HepG2 (cell line): Measurements from ENCODE around the gene ASTN2. TPM values are rescaled to one million over a fixed set of nuclear protein-coding genes. Genes with fewer than 3 reads are reported as not detected.

Experiments used
- ATAC-seq: fragments of 200-7000 bp; cut with Tn5 transposase; 3 replicates; pipeline ENCODE4 v1.9.1; 2020; ENCODE audit warnings: mild to moderate bottlenecking, moderate library complexity
- BruUV-seq: library from RNA; stranded (reverse); fragments of 400-500 nt; replicated peaks from 2 replicates; lab custom pipeline; 2021; lab: Mats Ljungman, UMichigan
- CTCF ChIA-PET: fragments of 300-600 bp; formaldehyde crosslinking; extraction: SDS; loops from one replicate; lab custom pipeline; 2021; ENCODE audit warnings: low total read pairs, inconsistent platforms, low intra/inter-chr PET ratio; lab: Yijun Ruan, JAX
- POLR2A ChIA-PET: fragments of 350-600 bp; sonication (Branson Sonifier 250); formaldehyde crosslinking; loops from one replicate; lab custom pipeline; 2020; ENCODE audit warnings: antibody characterized with exemption, inconsistent platforms; lab: Yijun Ruan, JAX
- DNase-seq: peaks from one replicate; pipeline ENCODE4 v3.0.0-alpha.2; 2015; ENCODE audit warnings: low spot score
- FAIRE-seq: peaks from 3 replicates; lab custom pipeline; 2011; peaks lifted over from hg19 to GRCh38; lab: Jason Lieb, UNC
- H2AFZ ChIP-seq: one replicate; pipeline ENCODE4 v1.6.1; 2011; ENCODE audit warnings: low read length, inconsistent platforms
- H3K27ac ChIP-seq: fragments of 300-600 bp; 3 replicates; pipeline ENCODE4 v1.8.0; 2011; ENCODE audit warnings: mixed run types, mild to moderate bottlenecking, mixed read lengths, low read length, inconsistent platforms; ENCODE audit not compliant: insufficient read depth; ENCODE audit errors: extremely low read length
- H3K27me3 ChIP-seq, 2 experiments: fragments of 200-600 bp in 1 of 2; 2 replicates in 1 of 2; 3 replicates in 1 of 2; pipeline versions ENCODE4 v1.6.0 to v1.8.0; 2011; ENCODE audit warnings: low read length in 2 of 2, mild to moderate bottlenecking in 2 of 2, moderate library complexity in 2 of 2, inconsistent platforms in 1 of 2; ENCODE audit not compliant: insufficient read depth in 2 of 2, control insufficient read depth in 1 of 2
- H3K36me3 ChIP-seq, 2 experiments: fragments of 200-600 bp in 1 of 2; replicated peaks in 1 of 2; 2 replicates in 1 of 2; 3 replicates in 1 of 2; pipeline versions ENCODE4 v1.5.1 to v1.8.0; 2011; ENCODE audit warnings: low read length in 2 of 2, inconsistent platforms in 1 of 2; ENCODE audit not compliant: insufficient read depth in 2 of 2, control insufficient read depth in 1 of 2
- H3K4me1 ChIP-seq: 2 replicates; pipeline ENCODE4 v1.5.1; 2012; ENCODE audit warnings: low read length, inconsistent platforms; ENCODE audit not compliant: insufficient read depth
- H3K4me2 ChIP-seq: 2 replicates; pipeline ENCODE4 v1.6.0; 2011; ENCODE audit warnings: low read depth, low read length, inconsistent platforms
- H3K4me3 ChIP-seq, 3 experiments: fragments of 200-600 bp in 1 of 3; sonication (generic), shearing (Covaris generic) in 1 of 3; replicated peaks in 1 of 3; 2 replicates each; pipeline ENCODE4 v1.5.1; 2011 to 2016; ENCODE audit warnings: low read length in 3 of 3, inconsistent platforms in 2 of 3, low read depth in 2 of 3, mild to moderate bottlenecking in 2 of 3, control low read depth in 1 of 3, mixed read lengths in 1 of 3; ENCODE audit not compliant: insufficient read depth in 1 of 3
- H3K79me2 ChIP-seq: one replicate; pipeline ENCODE4 v1.6.1; 2011; ENCODE audit warnings: low read length, inconsistent platforms; ENCODE audit not compliant: insufficient read depth
- H3K9ac ChIP-seq: 2 replicates; pipeline ENCODE4 v1.6.0; 2011; ENCODE audit warnings: mild to moderate bottlenecking, low read depth, low read length, inconsistent platforms; ENCODE audit not compliant: insufficient read depth
- H3K9me3 ChIP-seq: 2 replicates; pipeline ENCODE4 v1.5.1; 2012; ENCODE audit warnings: mild to moderate bottlenecking, low read length
- H4K20me1 ChIP-seq: 2 replicates; pipeline ENCODE4 v1.6.0; 2011; ENCODE audit warnings: inconsistent platforms, mild to moderate bottlenecking, low read length, moderate library complexity; ENCODE audit not compliant: insufficient read depth
- BCL3 ChIP-seq: sonication (generic); formaldehyde crosslinking; IDR thresholded peaks from 2 replicates; pipeline ENCODE4 v1.5.1; 2020; ENCODE audit warnings: mild to moderate bottlenecking, missing genetic modification reagents, moderate library complexity
- BORCS8-MEF2B ChIP-seq: sonication (generic); formaldehyde crosslinking; IDR thresholded peaks from 2 replicates; pipeline ENCODE4 v1.8.0; 2022; ENCODE audit warnings: mild to moderate bottlenecking, missing genetic modification reagents
- E2F1 ChIP-seq: sonication (generic); formaldehyde crosslinking; IDR thresholded peaks from 2 replicates; pipeline ENCODE4 v1.5.0; 2020; ENCODE audit warnings: missing genetic modification reagents
- E2F5 ChIP-seq: sonication (generic); formaldehyde crosslinking; conservative IDR thresholded peaks from 2 replicates; pipeline ENCODE4 v1.4.0; 2020; ENCODE audit warnings: missing genetic modification reagents
- GATA4 ChIP-seq: sonication (generic); IDR thresholded peaks from 2 replicates; pipeline ENCODE4 v1.6.1; 2016; ENCODE audit warnings: antibody characterized with exemption, low read depth, borderline replicate concordance
- MAFG ChIP-seq: sonication (generic); formaldehyde crosslinking; IDR thresholded peaks from 2 replicates; pipeline ENCODE4 v1.5.1; 2020; ENCODE audit warnings: mild to moderate bottlenecking, missing genetic modification reagents
- NFRKB ChIP-seq: fragments of 450-650 bp; IDR thresholded peaks from 2 replicates; pipeline ENCODE4 v1.6.1; 2017
- ZBTB8A ChIP-seq: sonication (generic); formaldehyde crosslinking; IDR thresholded peaks from 2 replicates; pipeline ENCODE4 v1.4.0; 2020; ENCODE audit warnings: mild to moderate bottlenecking, low read depth, missing genetic modification reagents, borderline replicate concordance
- ZMYM3 ChIP-seq: sonication (generic); formaldehyde crosslinking; IDR thresholded peaks from 2 replicates; pipeline ENCODE4 v1.5.1; 2020; ENCODE audit warnings: mild to moderate bottlenecking, missing genetic modification reagents
- ZNF275 ChIP-seq: sonication (generic); formaldehyde crosslinking; IDR thresholded peaks from 2 replicates; pipeline ENCODE4 v1.8.0; 2022; ENCODE audit warnings: missing genetic modification reagents, mild to moderate bottlenecking, inconsistent platforms, borderline replicate concordance
- ZNF549 ChIP-seq: sonication (generic); formaldehyde crosslinking; IDR thresholded peaks from 2 replicates; pipeline ENCODE4 v1.5.0; 2020; ENCODE audit warnings: missing genetic modification reagents
- ZNF609 ChIP-seq: sonication (generic); formaldehyde crosslinking; IDR thresholded peaks from 2 replicates; pipeline ENCODE4 v1.4.0; 2020; ENCODE audit warnings: mild to moderate bottlenecking, missing genetic modification reagents, borderline replicate concordance
- ZNF724P ChIP-seq: sonication (generic); formaldehyde crosslinking; IDR thresholded peaks from 2 replicates; pipeline ENCODE4 v1.8.0; 2022; ENCODE audit warnings: missing genetic modification reagents, borderline replicate concordance
- ZNF746 ChIP-seq: sonication (generic); formaldehyde crosslinking; IDR thresholded peaks from 2 replicates; pipeline ENCODE4 v1.8.0; 2022; ENCODE audit warnings: mild to moderate bottlenecking, missing genetic modification reagents
- ZNF775 ChIP-seq: sonication (generic); formaldehyde crosslinking; IDR thresholded peaks from 2 replicates; pipeline ENCODE4 v1.4.0; 2020; ENCODE audit warnings: missing genetic modification reagents, mild to moderate bottlenecking, moderate library complexity, borderline replicate concordance
- WGBS: methylation state at CpG from one replicate; pipeline ENCODE4 v1.1.6; 2017; ENCODE audit warnings: low lambda C conversion rate; 5-methylcytosine and 5-hydroxymethylcytosine counted together
- in situ Hi-C: cut with HindIII; loops from 2 replicates; pipeline ENCODE4 v1.10.0; 2017; ENCODE audit warnings: low pct_unique_long_range_greater_than_20kb; ENCODE audit not compliant: extremely low pct_ligation_motif_present
- intact Hi-C: fragments of 100-400 bp; cut with micrococcal nuclease; formaldehyde crosslinking; loops from one replicate; pipeline ENCODE4 v1.10.0; 2022; ENCODE audit not compliant: unreplicated experiment
- polyA plus RNA-seq, 8 experiments: library from polyadenylated mRNA; depleted of rRNA in 3 of 8; stranded (reverse) in 7 of 8; unstranded in 1 of 8; fragments of >200 nt; fragmentation: Illumina TruSeq in 4 of 8; extraction: Trizol in 4 of 8; gene quantifications; 2 replicates each; pipeline versions ENCODE4 v1.2.1 to v1.2.3, GENCODE V29; 2011 to 2016; ENCODE audit warnings: low read depth in 4 of 8, missing spikeins in 1 of 8, mixed read lengths in 1 of 8; ENCODE audit not compliant: insufficient read depth in 1 of 8
- total RNA-seq, 5 experiments: library from RNA; depleted of rRNA; stranded (reverse); fragments of >200 nt; fragmentation: Illumina TruSeq; extraction: Trizol; gene quantifications; 2 replicates each; pipeline ENCODE4 v1.2.3, GENCODE V29; 2016; ENCODE audit warnings: low read depth in 1 of 5

ASTN2 gene
- total and polyA plus RNA-seq, 2 of the 13 experiments (the other 11 are each of a cell fraction or from before 2014, with no cell fraction given) = 5.2 to 13.5 TPM

GRCh38 chr9:116406469-116406868 is 1008.4 kb downstream of the ASTN2 start:
- no peak for ATAC-seq
- intact Hi-C loops (no loop called here), in situ Hi-C loops (no loop called here)
- Histone ChIP-seq H3K4me2 (no peak overlapping the region), H3K27me3 (no peaks in the 10 kb centered on the region), H3K79me2 (no peaks in the 10 kb centered on the region), H3K4me3 (no peak overlapping the region), H3K4me1 (no peaks in the 10 kb centered on the region), H3K27ac (no peak overlapping the region), H3K9ac (no peak overlapping the region), H2AFZ (no peak overlapping the region), H3K9me3 (no peaks in the 10 kb centered on the region), H4K20me1 (no peaks in the 10 kb centered on the region), H3K36me3 (no peaks in the 10 kb centered on the region)
- WGBS = 94% methylated on average over 2 of the region's 2 CpGs
- no peak for FAIRE-seq
- BruUV-seq = no TSS peak
- DNase-seq = no peak
- ChIA-PET POLR2A (no interaction called here), CTCF (no interaction called here)
- TF ChIP-seq ZNF746 (CRISPR knock-in tag) (no peak), MAFG (CRISPR knock-in tag) (no peak), E2F5 (no peak), ZNF724P (CRISPR knock-in tag) (no peak), BORCS8-MEF2B (CRISPR knock-in tag) (no peak), ZBTB8A (CRISPR knock-in tag) (no peak), ZNF775 (CRISPR knock-in tag) (no peak), E2F1 (CRISPR knock-in tag) (no peak), BCL3 (CRISPR knock-in tag) (no peak), NFRKB (no peak), ZNF275 (no peak), ZNF609 (CRISPR knock-in tag) (no peak), ZMYM3 (CRISPR knock-in tag) (no peak), GATA4 (no peak), ZNF549 (CRISPR knock-in tag) (no peak)
